Sigmoid colon (tissue), 4 donors: ENCODE measurements around the gene MYO9A.

Experiments
- CTCF ChIP-seq, 4 experiments: fragments of 450-650 bp in 3 of 4; fragments of 200-600 bp in 1 of 4; IDR thresholded peaks; one replicate each; pipeline ENCODE4 v1.5.1; 2016 to 2019; ENCODE audit warnings: antibody characterized with exemption in 4 of 4, mild to moderate bottlenecking in 3 of 4, moderate library complexity in 2 of 4
- EP300 ChIP-seq, 4 donors: sonication (generic); formaldehyde crosslinking; IDR thresholded peaks; one replicate each; pipeline ENCODE4 v1.6.1; 2017; ENCODE audit warnings: antibody characterized with exemption in 4 of 4
- POLR2A ChIP-seq, 2 donors: fragments of 450-650 bp; IDR thresholded peaks; one replicate each; pipeline ENCODE4 v1.6.1; 2016; ENCODE audit warnings: antibody characterized with exemption in 2 of 2, mild to moderate bottlenecking in 2 of 2, moderate library complexity in 2 of 2
- POLR2AphosphoS5 ChIP-seq, 4 donors: sonication (generic); formaldehyde crosslinking; IDR thresholded peaks; one replicate each; pipeline ENCODE4 v1.6.1; 2017; ENCODE audit warnings: antibody characterized with exemption in 4 of 4

- TF ChIP-seq CTCF (IDR thresholded peaks at IDR 0.05): no peak
- no peak for TF ChIP-seq EP300 (IDR thresholded peaks at IDR 0.05)
- no peak for TF ChIP-seq POLR2AphosphoS5 (IDR thresholded peaks at IDR 0.05)
- TF ChIP-seq POLR2A (IDR thresholded peaks at IDR 0.05): no peak
Observed at GRCh38 chr15:71786673-71787072, 331.3 kb downstream of the MYO9A start.
